RCC 7860 (cell line): ENCODE measurements around the gene PPP1R3D.
"Not testable (repeated sequence)": the region's sequence is repeated elsewhere in the genome, so short reads cannot be mapped to it uniquely, and the experiment has no call there.

ENCODE experiments used
- DNase-seq: peaks from one replicate; pipeline ENCODE4 v3.0.0-alpha.2; 2015; ENCODE audit warnings: low spot score
- FAIRE-seq: peaks from 2 replicates; lab custom pipeline; 2012; peaks lifted over from hg19 to GRCh38; lab: Jason Lieb, UNC

PPP1R3D gene

GRCh38 chr20:59940129-59940955 is at the start of gene PPP1R3D, which contains the start of gene FAM217B:
Gene PPP1R3D (minus strand): TSS chr20:59940305. CDS start chr20:59939931, 374 bp downstream.
Gene FAM217B (plus strand): TSS chr20:59940389. CDS start chr20:59943944, 3,555 bp downstream.
- FAIRE-seq: peak; percentile 63
- DNase-seq: peak; percentile 85

- DNase-seq: peak; percentile 66
- peak; percentile 44 for FAIRE-seq
Observed at GRCh38 chr20:59988141-59988540, 48.0 kb upstream of the PPP1R3D start.

- DNase-seq (no peak), FAIRE-seq (no peak)
Observed at GRCh38 chr20:59987135-59987534, 47.0 kb upstream of the PPP1R3D start.

- FAIRE-seq (no peak), DNase-seq (no peak)
Observed at GRCh38 chr20:59985864-59986263, 45.8 kb upstream of the PPP1R3D start.

- FAIRE-seq (no peak), DNase-seq (no peak)
Observed at GRCh38 chr20:59985164-59985563, 45.1 kb upstream of the PPP1R3D start.

- DNase-seq: no peak
- FAIRE-seq: no peak
Observed at GRCh38 chr20:59984541-59984940, 44.4 kb upstream of the PPP1R3D start.

GRCh38 chr20:59983076-59983475 is 43.0 kb upstream of the PPP1R3D start:
- FAIRE-seq: no peak
- no peak for DNase-seq

- no peak for FAIRE-seq
- DNase-seq: no peak
Observed at GRCh38 chr20:59977086-59977485, 37.0 kb upstream of the PPP1R3D start.

GRCh38 chr20:59976156-59976782 is 36.2 kb upstream of the PPP1R3D start:
- FAIRE-seq (no peak), DNase-seq (no peak)

GRCh38 chr20:59972037-59972801 is 32.1 kb upstream of the PPP1R3D start:
- FAIRE-seq: no peak
- DNase-seq: no peak

GRCh38 chr20:59971428-59971827 is 31.3 kb upstream of the PPP1R3D start:
- no peak for FAIRE-seq
- DNase-seq: no peak

- DNase-seq: no peak
- no peak for FAIRE-seq
Observed at GRCh38 chr20:59966428-59966827, 26.3 kb upstream of the PPP1R3D start.

- FAIRE-seq (no peak), DNase-seq (no peak)
Observed at GRCh38 chr20:59962155-59962554, 22.1 kb upstream of the PPP1R3D start.

- no peak for DNase-seq
- no peak for FAIRE-seq
Observed at GRCh38 chr20:59961423-59961822, 21.3 kb upstream of the PPP1R3D start.

- DNase-seq (no peak), FAIRE-seq (no peak)
Observed at GRCh38 chr20:59958626-59959025, 18.5 kb upstream of the PPP1R3D start.

GRCh38 chr20:59958123-59958522 is 18.0 kb upstream of the PPP1R3D start, which contains the start of gene CDH26:
Gene CDH26 (plus strand): TSS chr20:59958423. CDS start chr20:59958727, 304 bp downstream.
- DNase-seq: no peak
- FAIRE-seq: no peak

GRCh38 chr20:59957568-59957967 is 17.5 kb upstream of the PPP1R3D start:
- DNase-seq, FAIRE-seq: not testable (repeated sequence)

GRCh38 chr20:59955131-59955796 is 15.2 kb upstream of the PPP1R3D start:
- FAIRE-seq (no peak), DNase-seq (peak; percentile 20)

- FAIRE-seq: no peak
- DNase-seq: no peak
Observed at GRCh38 chr20:59954718-59955117, 14.6 kb upstream of the PPP1R3D start.

- no peak for FAIRE-seq
Observed at GRCh38 chr20:59949911-59950310, 9.8 kb upstream of the PPP1R3D start.

More at GRCh38 chr20:59949911-59950310, 9.8 kb upstream of the PPP1R3D start:
- DNase-seq: no peak
